HEK293T (cell line): ENCODE results near the gene DCAF8.

Experiments used
- CTCF ChIA-PET: fragments of 350-600 bp; formaldehyde crosslinking; extraction: SDS; loops from one replicate; lab custom pipeline; 2021; ENCODE audit warnings: antibody characterized with exemption, inconsistent platforms; lab: Yijun Ruan, JAX
- POLR2A ChIA-PET: fragments of 350-600 bp; formaldehyde crosslinking; extraction: SDS; loops from one replicate; lab custom pipeline; 2020; ENCODE audit warnings: antibody characterized with exemption, inconsistent platforms; lab: Yijun Ruan, JAX
- DNase-seq: peaks from one replicate; pipeline ENCODE4 v3.0.0; 2012; ENCODE audit warnings: mixed read lengths; ENCODE audit errors: extremely low spot score
- ARNT ChIP-seq: fragments of 450-650 bp; IDR thresholded peaks from 2 replicates; pipeline ENCODE4 v1.6.1; 2017; ENCODE audit warnings: mild to moderate bottlenecking
- BHLHE40 ChIP-seq: fragments of 450-650 bp; IDR thresholded peaks from 2 replicates; pipeline ENCODE4 v1.6.1; 2016; ENCODE audit warnings: mild to moderate bottlenecking, moderate library complexity, borderline replicate concordance
- CTBP1 ChIP-seq: fragments of 450-650 bp; IDR thresholded peaks from 2 replicates; pipeline ENCODE4 v1.6.1; 2016; ENCODE audit warnings: borderline replicate concordance
- ELF4 ChIP-seq: fragments of 450-650 bp; IDR thresholded peaks from 2 replicates; pipeline ENCODE4 v1.6.1; 2017; ENCODE audit warnings: antibody characterized with exemption
- FOXA1 ChIP-seq: fragments of 450-650 bp; IDR thresholded peaks from 2 replicates; pipeline ENCODE4 v1.6.1; 2016; ENCODE audit warnings: mild to moderate bottlenecking
- FOXK2 ChIP-seq: fragments of 450-650 bp; IDR thresholded peaks from 2 replicates; pipeline ENCODE4 v1.6.1; 2016; ENCODE audit warnings: mild to moderate bottlenecking
- FOXM1 ChIP-seq: fragments of 450-650 bp; IDR thresholded peaks from 2 replicates; pipeline ENCODE4 v1.6.1; 2017; ENCODE audit warnings: mild to moderate bottlenecking, borderline replicate concordance
- HDGF ChIP-seq: fragments of 450-650 bp; IDR thresholded peaks from 2 replicates; pipeline ENCODE4 v1.6.1; 2017; ENCODE audit warnings: antibody characterized with exemption, borderline replicate concordance
- L3MBTL2 ChIP-seq: fragments of 450-650 bp; conservative IDR thresholded peaks from 2 replicates; pipeline ENCODE4 v1.6.1; 2016; ENCODE audit warnings: mild to moderate bottlenecking
- LEF1 ChIP-seq: fragments of 450-650 bp; IDR thresholded peaks from 2 replicates; pipeline ENCODE4 v1.6.1; 2017; ENCODE audit warnings: mild to moderate bottlenecking, borderline replicate concordance
- NFRKB ChIP-seq: fragments of 450-650 bp; IDR thresholded peaks from 2 replicates; pipeline ENCODE4 v1.6.1; 2016; ENCODE audit warnings: mild to moderate bottlenecking, moderate library complexity
- PKNOX1 ChIP-seq: fragments of 450-650 bp; IDR thresholded peaks from 2 replicates; pipeline ENCODE4 v1.6.1; 2016
- SP1 ChIP-seq: fragments of 450-650 bp; IDR thresholded peaks from 2 replicates; pipeline ENCODE4 v1.6.1; 2017
- SUZ12 ChIP-seq: fragments of 450-650 bp; IDR thresholded peaks from 2 replicates; pipeline ENCODE4 v1.6.1; 2016; ENCODE audit warnings: mild to moderate bottlenecking
- TARDBP ChIP-seq: fragments of 450-650 bp; IDR thresholded peaks from 2 replicates; pipeline ENCODE4 v1.6.1; 2016
- ZNF384 ChIP-seq: fragments of 450-650 bp; IDR thresholded peaks from 2 replicates; pipeline ENCODE4 v1.6.1; 2016

The DCAF8 gene

DNA sequence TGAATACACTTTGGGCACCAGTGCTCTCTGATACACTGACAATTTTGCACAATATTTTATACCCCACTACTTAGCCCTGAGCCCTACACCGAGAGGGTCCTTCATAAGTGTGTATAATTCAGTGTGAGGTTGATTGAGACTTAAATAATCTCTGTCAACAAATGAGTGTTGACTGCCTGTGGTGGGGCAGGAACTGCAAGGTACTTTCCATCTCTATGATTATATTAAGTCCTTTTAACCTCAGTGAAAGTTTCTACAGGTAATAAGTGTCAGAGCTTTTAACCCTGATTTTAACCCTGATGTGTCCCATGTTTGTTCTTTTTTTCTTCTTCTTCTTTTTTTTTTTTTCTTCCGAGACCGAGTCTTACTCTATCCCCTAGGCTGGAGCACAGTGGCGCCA lies 66.2 kb downstream of the DCAF8 start:
- ChIA-PET CTCF (interaction anchor here (0.6 kb wide), 1 partner anchor 91 kb away, joined by 4 read pairs; no protein-coding TSS in a partner anchor), POLR2A (no interaction called here)
- TF ChIP-seq FOXM1 = no peak
- no peak for TF ChIP-seq FOXA1
- no peak for TF ChIP-seq FOXK2
- no peak for TF ChIP-seq LEF1
- TF ChIP-seq SP1 = no peak
- no peak for TF ChIP-seq BHLHE40

GRCh38 chr1:160194737-160195059 lies 67.7 kb downstream of the DCAF8 start:
- POLR2A ChIA-PET = no interaction called here
- CTCF ChIA-PET = interaction anchor here (1.0 kb wide), 1 partner anchor 58 kb away, joined by 3 read pairs; no protein-coding TSS in a partner anchor
- no peak for DNase-seq
- TF ChIP-seq FOXA1 (no peak), TARDBP (no peak), ARNT (no peak), L3MBTL2 (no peak), NFRKB (no peak), FOXM1 (no peak)

More for the DNA sequence above, 66.2 kb downstream of the DCAF8 start:
- DNase-seq = no peak

DNA sequence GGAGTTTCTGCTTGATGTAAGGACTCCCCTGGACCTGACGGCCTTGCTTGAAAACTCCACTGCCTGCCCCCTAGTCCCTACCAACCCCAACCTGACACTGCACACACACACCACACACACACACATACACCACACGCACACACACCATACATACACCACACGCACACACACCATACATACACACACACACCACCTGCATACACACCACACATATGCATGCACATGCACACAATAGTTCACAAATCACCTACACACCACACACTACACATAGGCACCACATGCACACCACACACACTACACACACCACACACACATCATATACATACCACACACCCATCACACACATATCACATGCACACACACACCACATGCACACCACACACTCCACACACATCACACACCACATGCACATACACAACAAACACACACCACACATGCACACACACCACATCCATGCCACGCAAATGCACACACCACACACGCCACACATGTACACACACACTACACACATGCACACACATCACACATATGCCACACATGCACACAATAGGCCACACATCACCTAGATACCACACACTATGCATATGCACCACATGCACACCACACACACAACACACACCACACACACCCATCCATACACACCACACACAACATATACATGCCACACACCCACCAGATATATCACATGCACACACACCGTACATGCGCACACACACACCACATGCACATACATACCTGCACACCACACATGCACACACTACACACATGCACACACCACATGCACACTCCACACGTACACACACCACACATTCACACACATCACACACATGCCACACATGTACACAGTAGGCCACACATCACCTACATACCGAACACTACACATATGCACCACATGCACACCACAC lies 68.3 kb downstream of the DCAF8 start:
- TF ChIP-seq ZNF384 = no peak
- TF ChIP-seq TARDBP = no peak
- TF ChIP-seq L3MBTL2 = no peak
- TF ChIP-seq SP1 = no peak
- no peak for TF ChIP-seq ELF4
- ChIA-PET POLR2A (interaction anchor here (0.9 to 1.1 kb wide), 4 partner anchors 10 to 93 kb away, joined by 3 to 7 read pairs (median 4); partner anchors contain the start of gene PEA15), CTCF (interaction anchor here (0.6 to 3.4 kb wide), 27 partner anchors 8 to 182 kb away, joined by 3 to 30 read pairs (median 4); partner anchors contain the start of gene PEX19)
- no peak for DNase-seq

DNA sequence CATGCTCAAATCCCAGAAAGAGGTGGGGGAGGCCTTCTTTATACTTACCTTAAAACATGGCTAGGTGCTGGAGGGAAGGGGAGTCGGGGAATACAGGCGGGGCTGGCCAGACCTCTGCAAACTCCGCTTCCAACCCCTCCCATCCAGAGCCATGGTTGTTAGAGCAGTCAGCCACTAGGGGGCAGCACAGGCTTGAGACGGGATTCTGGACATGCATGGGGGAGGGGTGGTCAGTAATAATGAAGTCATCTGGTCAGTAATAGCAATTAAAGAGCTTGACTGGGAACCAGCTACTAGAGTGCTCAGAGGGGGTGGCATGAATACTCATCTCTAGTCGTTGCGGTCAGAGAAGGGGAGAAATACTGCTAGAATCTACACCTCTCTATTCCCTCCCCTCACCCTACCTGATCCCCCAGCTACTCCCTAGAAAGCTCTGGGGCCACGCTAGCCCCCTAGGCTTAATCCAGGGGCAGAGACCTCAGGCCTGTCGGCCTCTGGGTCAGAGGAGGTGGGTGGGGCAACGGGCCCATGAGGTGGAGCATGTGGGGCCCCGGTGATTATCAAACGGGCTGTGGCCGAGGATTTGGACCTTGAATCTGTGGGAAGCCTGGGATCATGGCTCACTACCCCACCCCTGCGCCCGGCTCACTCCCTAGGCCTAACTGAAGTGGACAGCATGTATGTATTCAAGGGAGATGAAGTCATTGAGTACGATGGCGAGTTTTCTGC lies 69.1 kb downstream of the DCAF8 start:
- peak; percentile 92 for DNase-seq
- TF ChIP-seq ELF4 (no peak), PKNOX1 (no peak), BHLHE40 (no peak), CTBP1 (no peak), SP1 (no peak), NFRKB (no peak), ZNF384 (no peak), L3MBTL2 (no peak), FOXK2 (no peak), HDGF (no peak), ARNT (no peak), SUZ12 (no peak), TARDBP (no peak), LEF1 (no peak), FOXA1 (no peak), FOXM1 (no peak)
- ChIA-PET CTCF (interaction anchor here (0.6 to 3.4 kb wide), 27 partner anchors 9 to 183 kb away, joined by 3 to 30 read pairs (median 4); partner anchors contain the start of gene PEX19), POLR2A (interaction anchor here (0.9 to 1.1 kb wide), 5 partner anchors 9 to 92 kb away, joined by 3 to 7 read pairs (median 3); partner anchors contain the start of gene PEA15)

GRCh38 chr1:160192234-160192633 lies 70.1 kb downstream of the DCAF8 start:
- DNase-seq = no peak
- TF ChIP-seq FOXK2 (no peak), ARNT (no peak), TARDBP (no peak), SUZ12 (no peak), L3MBTL2 (no peak), FOXA1 (no peak)
- ChIA-PET CTCF (interaction anchor here (1.8 to 3.4 kb wide), 3 partner anchors 28 to 100 kb away, joined by 16 to 30 read pairs (median 29); no protein-coding TSS in a partner anchor), POLR2A (no interaction called here)

DNA sequence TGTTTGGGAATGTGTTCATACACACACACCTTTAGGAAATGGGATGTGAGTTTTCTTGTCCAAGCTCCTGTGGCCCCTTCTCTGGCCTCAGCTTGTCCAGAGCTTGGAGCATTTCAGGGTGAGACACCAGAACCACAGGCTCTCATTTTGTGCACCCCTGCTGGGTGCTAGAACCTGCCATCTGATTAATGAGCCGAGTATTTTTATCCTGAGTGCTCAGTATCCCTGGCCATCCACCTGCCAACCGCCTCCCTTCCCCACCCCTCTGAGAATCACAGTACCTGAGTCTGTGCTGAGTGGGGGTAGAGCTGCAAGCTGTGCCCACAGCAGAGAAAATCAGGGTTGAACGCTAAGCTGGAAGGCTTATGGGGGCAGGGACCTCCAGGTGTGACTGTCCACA lies 70.6 kb downstream of the DCAF8 start:
- POLR2A ChIA-PET = no interaction called here
- no peak for DNase-seq
- TF ChIP-seq L3MBTL2 (no peak), FOXK2 (no peak), FOXM1 (no peak), ELF4 (no peak), FOXA1 (no peak), TARDBP (no peak), SUZ12 (no peak)
- CTCF ChIA-PET = interaction anchor here (1.6 to 3.4 kb wide), 3 partner anchors 28 to 100 kb away, joined by 9 to 30 read pairs (median 16); no protein-coding TSS in a partner anchor
